GM19035 (cell line): ENCODE data around the gene NDUFB10.
"Not testable (repeated sequence)": the region's sequence is repeated elsewhere in the genome, so short reads cannot be mapped to it uniquely, and the experiment has no call there.

Experiments
- ATAC-seq: cut with Tn5 transposase; IDR thresholded peaks from one replicate; pipeline ENCODE4 v1.9.1; 2021; ENCODE audit not compliant: unreplicated experiment

Gene NDUFB10

DNA sequence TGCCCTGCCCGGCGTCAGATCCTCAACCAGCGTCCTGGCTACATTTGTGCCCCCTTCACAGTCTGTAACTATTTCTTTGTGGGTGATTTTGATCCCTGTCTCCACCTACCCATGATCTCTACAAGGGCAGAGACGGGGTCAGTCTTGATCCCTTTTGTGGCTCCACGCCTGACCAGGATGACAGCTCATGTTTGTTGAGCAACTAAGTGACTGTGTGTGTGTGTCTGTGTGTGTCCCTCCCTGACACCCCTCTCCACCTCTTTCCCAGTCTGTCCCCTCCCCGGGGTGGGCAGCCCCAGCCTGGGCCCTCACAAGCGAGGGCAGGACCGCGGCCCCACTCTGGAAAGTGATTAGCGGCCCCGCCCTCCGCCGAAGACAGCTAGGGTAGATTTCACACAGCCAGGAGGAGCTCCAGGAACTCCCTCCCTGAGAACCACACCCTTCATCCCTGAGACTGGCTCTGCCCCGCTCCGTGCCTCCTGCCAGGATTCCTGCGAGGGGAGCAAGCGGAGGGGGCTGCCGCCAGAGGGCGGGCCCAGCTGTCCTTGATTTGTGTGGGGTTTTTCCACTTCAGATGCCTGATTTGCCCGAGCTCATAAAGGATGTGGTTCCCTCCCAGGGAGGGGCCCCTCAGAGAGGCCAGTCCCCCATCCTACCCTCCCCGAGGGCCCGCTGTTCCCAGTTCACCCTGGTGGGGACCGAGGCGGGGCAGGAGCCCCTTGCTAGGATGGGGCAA, 35.9 kb upstream of the NDUFB10 start:
- ATAC-seq = no peak

- no peak for ATAC-seq
Observed at GRCh38 chr16:1924095-1924494, 35.2 kb upstream of the NDUFB10 start.

DNA sequence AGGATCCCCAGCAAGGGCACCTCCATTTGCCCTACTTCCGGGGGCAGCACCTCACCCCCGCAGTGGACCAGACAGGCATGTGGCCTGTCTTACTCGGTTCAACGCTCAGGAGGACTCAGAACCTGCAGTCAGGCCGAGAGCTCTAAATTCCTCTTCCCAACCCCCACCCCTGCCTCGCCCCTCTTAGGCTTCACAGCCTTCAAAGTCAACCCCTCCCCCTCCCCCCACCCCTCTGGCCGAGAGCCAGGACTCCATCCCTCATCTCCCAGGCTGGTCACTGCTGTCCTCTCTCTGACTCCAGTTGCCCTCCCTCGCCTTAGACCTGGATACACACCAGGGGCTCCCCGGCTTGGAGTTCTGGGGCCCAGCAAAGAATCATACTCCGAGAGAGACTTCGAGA, 33.1 kb upstream of the NDUFB10 start:
- ATAC-seq = no peak

DNA sequence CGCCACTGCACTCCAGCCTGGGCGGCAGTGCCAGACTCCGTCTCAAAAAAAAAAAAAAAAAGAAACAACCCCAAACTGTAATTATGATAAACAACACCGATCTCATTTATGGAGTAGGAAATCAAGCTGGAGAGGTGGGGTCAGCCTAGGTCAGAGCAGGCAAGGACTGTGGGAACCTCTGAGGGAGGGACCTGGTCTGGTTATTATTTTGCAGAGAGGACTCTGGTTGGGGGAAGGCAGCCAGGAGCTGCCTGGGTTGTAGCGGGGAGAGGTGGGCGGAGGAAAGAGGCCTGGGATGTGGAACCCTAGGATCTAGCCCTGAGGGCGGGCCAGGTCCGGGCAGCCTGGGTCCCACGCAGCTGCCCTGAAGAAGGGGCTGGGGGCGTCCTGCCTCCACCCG, 30.2 kb upstream of the NDUFB10 start:
- ATAC-seq = peak; percentile 17

GRCh38 chr16:1929578-1930337, 29.6 kb upstream of the NDUFB10 start:
- ATAC-seq = peak; percentile 86

GRCh38 chr16:1930338-1930720, 29.0 kb upstream of the NDUFB10 start:
- ATAC-seq = no peak

GRCh38 chr16:1932050-1933028, 27.0 kb upstream of the NDUFB10 start:
- ATAC-seq = no peak

DNA sequence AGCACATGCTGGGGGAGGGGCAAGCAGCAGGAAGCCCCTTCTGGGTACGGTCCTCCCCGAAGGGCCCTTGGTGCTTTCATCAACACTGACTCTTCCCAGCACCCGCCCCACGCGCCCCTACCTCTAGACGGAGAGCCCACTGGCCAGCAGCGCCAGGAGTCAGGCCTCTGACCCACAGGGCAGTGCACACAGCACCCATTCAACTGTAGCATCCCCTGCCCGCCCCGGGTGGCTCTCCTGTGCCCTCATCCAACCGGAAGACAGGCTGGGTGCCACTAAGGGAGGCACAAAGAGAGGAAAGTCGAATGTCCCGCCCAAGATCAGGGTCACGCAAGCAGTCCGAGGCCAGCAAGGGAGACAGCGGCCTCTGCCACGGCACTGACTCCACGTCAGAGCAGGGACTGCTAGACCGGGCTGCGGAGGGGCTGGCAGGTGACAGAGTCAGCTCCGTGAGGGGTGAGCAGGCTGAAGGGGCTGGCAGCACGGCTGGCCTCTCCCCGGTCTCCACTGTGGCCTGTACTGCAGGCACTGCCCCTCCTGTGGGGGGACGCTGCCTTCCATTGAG, 26.2 kb upstream of the NDUFB10 start:
- no peak for ATAC-seq

DNA sequence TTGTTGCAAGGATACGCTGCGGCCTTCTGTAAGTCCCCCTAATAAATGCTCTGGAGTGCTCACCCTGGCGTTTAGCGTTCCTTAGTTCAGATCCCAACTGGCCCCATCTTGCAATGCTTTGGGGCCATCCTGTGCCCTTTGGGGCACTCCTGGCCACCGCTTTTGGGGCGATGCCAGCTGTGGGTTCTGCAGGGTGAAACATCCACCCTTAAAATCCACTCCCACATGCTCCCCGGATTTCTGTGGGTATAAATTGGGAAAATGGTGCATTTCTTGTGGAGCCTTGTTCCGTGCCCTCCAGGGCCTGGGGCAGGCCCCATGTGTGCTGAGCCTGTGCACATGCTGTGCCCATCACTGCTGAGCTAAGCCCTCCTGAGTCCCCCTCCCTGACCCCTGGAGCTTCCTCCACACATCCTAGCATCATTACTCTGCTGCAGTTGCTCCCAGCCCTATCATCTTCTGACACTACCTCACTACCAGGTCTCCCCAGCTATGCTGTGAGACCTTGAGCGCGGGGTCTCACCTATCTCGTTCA, 22.3 kb upstream of the NDUFB10 start:
- ATAC-seq = no peak

- ATAC-seq = no peak
Observed at GRCh38 chr16:1938316-1938715, 21.0 kb upstream of the NDUFB10 start.

DNA sequence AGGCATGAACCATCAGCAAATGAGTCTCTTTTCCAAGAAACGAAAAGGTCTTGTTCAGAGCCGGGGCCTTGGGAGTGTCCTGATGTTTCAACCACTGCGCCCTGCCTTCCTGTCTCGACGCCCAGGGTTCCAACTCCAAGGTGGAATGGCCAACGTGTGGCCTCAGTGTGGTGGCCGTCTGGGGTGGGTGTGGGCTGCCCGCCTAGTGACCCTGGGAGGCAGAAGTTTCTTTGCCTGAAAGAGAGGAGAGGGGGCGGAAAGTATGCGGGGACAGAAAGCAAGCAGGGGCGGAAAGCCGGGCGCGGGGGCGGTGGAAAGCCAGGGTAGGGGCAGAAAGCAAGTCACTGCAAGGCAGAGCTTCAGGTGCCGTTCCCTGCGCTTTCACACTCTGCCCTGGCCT, 20.4 kb upstream of the NDUFB10 start:
- ATAC-seq = no peak

- ATAC-seq = not testable (repeated sequence)
Observed at GRCh38 chr16:1939833-1940232, 19.5 kb upstream of the NDUFB10 start.

DNA sequence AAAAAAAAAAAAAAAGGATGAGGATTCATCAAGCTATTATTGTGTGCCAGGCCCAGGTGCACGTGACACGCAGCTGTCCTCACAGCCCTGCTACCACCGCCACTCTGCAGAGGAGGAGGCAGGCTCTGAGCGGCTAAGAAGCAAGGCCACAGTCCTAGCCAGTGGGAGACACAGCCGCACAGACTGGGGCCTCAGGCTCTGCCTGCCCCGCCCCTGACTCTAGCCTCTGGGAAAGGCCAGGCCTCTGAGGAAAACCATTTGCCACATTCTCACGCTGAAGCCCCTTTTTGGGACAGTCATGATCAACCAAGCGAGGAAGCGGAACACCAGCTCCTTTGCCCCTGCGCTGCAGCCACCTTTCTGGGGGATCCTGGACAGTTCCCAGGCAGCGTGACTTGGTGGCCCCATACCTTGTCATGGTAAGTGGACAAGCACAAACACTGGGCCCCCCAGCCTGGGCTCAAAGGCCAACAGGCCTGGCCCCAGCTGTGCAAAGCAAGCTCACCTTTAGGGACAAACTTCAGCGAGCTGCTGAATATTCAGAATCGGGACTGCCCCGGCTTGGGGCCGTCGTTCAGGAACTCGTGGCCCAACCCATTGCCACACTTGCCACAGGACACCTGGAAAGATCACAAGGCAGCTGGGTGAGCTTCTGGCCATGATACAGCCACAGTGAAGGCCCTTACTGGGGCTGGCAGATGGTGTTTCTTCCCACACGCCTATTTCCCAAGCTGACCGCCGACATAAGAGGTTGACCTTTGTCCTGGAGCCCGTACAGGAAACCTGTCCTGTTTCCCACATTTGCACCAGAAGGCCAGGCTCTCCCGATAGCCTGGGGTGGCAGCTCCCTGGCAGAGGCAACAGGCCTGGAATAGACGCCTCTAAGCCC, 18.8 kb upstream of the NDUFB10 start:
- no peak for ATAC-seq

GRCh38 chr16:1941162-1942046, 17.9 kb upstream of the NDUFB10 start:
- ATAC-seq = no peak

GRCh38 chr16:1942047-1942809, 17.1 kb upstream of the NDUFB10 start:
- no peak for ATAC-seq

DNA sequence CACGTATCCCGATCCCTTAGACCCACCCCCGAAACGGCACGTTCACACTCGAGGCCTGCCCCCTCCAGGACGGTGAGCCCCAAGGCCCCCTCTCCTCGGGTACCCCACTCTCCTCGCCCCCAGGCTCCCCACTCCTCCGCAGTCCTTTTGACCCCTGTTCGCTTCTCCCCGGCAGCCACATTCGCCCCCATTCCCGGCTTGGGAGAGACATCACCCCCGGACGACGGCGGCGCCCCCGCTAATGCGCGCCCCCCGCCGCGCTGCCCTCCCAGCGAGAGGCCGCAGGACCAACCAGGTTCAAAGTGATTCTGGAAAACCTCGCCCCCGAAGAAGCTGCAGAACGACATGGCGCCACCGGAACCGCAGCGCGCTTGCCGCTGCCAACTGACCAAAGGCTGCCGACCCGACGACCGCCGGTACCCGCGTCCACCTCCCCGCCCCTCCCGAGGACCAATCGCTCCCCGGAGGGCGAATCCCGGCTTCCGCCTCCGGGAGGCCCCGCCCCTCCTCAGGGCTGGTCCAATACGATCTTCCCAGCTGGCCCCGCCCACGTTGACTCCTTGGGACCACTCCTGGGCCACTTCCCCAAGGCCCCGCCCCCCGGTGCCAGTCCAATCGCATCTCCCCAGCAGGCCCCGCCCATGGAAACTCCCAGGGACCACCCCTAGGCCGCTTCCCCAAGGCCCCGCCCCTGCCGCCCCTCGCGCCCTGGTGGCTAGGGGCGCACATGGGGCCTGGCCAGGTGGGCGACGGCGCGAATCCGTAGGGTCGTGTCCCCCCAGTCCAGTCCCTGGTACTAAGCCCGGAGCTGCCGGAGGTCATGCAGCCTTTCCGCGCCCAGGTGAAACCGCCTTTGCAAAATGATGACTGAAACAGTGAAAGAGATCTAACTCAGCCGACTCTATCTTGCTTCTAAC, 16.3 kb upstream of the NDUFB10 start, which contains the start of gene MSRB1:
Gene MSRB1, minus strand, starts transcription at position 390 of the 917 bp plus-strand sequence. Its CDS starts 43 bp downstream, at position 347.
- ATAC-seq = peak; percentile 94
